ENCODE measurements around the gene WT1. TPM values are rescaled to one million over a fixed set of nuclear protein-coding genes. Genes with fewer than 3 reads are reported as not detected.

WT1 gene
- total and polyA plus RNA-seq, 9 donors = 28.2 to 171 (median 73.8) TPM

GRCh38 chr11:32438866-32439489 lies 3.6 kb upstream of the WT1 start:
- Histone ChIP-seq H3K4me1 (ENCODE audit: insufficient read depth) (no peaks in the 10 kb centered on the region), H3K9me3 (no peaks in the 10 kb centered on the region), H3K27me3 (no peaks in the 10 kb centered on the region), H3K27ac (peak overlapping the region; percentile 89 to 94), H3K36me3 (no peaks in the 10 kb centered on the region), H3K4me3 (peak overlapping the region; percentile 87)
- intact Hi-C loops (cut with DNase I) = loop anchor here (5.0 to 10.0 kb wide), 4 partner anchors 104 to 176 kb away; partner anchors contain the start of gene EIF3M (in 4 of the 4)
- peak; percentile 53 to 72 (median 59) for DNase-seq
- WGBS, 3 donors = 5 to 10% (median 9%) methylated on average over 43 to 47 of the region's 47 CpGs
- TF ChIP-seq EP300 (IDR thresholded peaks at IDR 0.05) (no peak), CTCF (IDR thresholded peaks at IDR 0.05) (peak in 1 of 3 donors; percentile 4)

- DNase-seq = no peak
- no peaks in the 10 kb centered on the region for H3K27me3 ChIP-seq
- no peaks in the 10 kb centered on the region for H3K9me3 ChIP-seq
- WGBS, 3 donors = 19 to 26% (median 23%) methylated on average over 16 of the region's 16 CpGs
- H3K27ac ChIP-seq = peak overlapping the region; percentile 89 to 94
- intact Hi-C loops (cut with DNase I) = loop anchor here (5.0 to 10.0 kb wide), 4 partner anchors 104 to 176 kb away; partner anchors contain the start of gene EIF3M (in 4 of the 4)
- no peaks in the 10 kb centered on the region for H3K4me1 ChIP-seq (ENCODE audit: insufficient read depth)
- TF ChIP-seq CTCF (IDR thresholded peaks at IDR 0.05) (no peak), EP300 (IDR thresholded peaks at IDR 0.05) (no peak), POLR2A (IDR thresholded peaks at IDR 0.05) (no peak)
- H3K36me3 ChIP-seq = no peaks in the 10 kb centered on the region
- peak overlapping the region; percentile 87 for H3K4me3 ChIP-seq
Observed at GRCh38 chr11:32438346-32438865, 3.1 kb upstream of the WT1 start.

GRCh38 chr11:32437495-32438345 lies 2.4 kb upstream of the WT1 start:
- TF ChIP-seq CTCF (IDR thresholded peaks at IDR 0.05) (no peak), POLR2A (IDR thresholded peaks at IDR 0.05) (no peak), EP300 (IDR thresholded peaks at IDR 0.05) (no peak)
- Histone ChIP-seq H3K4me1 (ENCODE audit: insufficient read depth) (no peaks in the 10 kb centered on the region), H3K27ac (peak overlapping the region; percentile 89 to 94), H3K27me3 (no peaks in the 10 kb centered on the region), H3K4me3 (peak overlapping the region; percentile 87), H3K9me3 (no peaks in the 10 kb centered on the region), H3K36me3 (no peaks in the 10 kb centered on the region)
- WGBS, 3 donors = 5 to 15% (median 12%) methylated on average over 34 to 42 of the region's 42 CpGs
- intact Hi-C loops (cut with DNase I) = loop anchor here (2.0 to 10.0 kb wide), 5 partner anchors 55 to 177 kb away; partner anchors contain the start of gene EIF3M (in 4 of the 4)
- DNase-seq = peak; percentile 52 to 73 (median 68)

GRCh38 chr11:32436751-32437494 lies 1.6 kb upstream of the WT1 start:
- Histone ChIP-seq H3K9me3 (no peaks in the 10 kb centered on the region), H3K36me3 (no peaks in the 10 kb centered on the region), H3K27ac (peak overlapping the region; percentile 89 to 94), H3K27me3 (no peaks in the 10 kb centered on the region), H3K4me3 (peak overlapping the region; percentile 87), H3K4me1 (ENCODE audit: insufficient read depth) (peaks cover 4% of the 10 kb centered on the region)
- DNase-seq = peak; percentile 43 to 68 (median 53)
- WGBS, 3 donors = 3 to 7% (median 5%) methylated on average over 42 of the region's 42 CpGs
- intact Hi-C loops (cut with DNase I) = loop anchor here (2.0 to 10.0 kb wide), 5 partner anchors 54 to 178 kb away; partner anchors contain the start of gene EIF3M (in 4 of the 4)
- TF ChIP-seq CTCF (IDR thresholded peaks at IDR 0.05) = no peak
- no peak for TF ChIP-seq POLR2A (IDR thresholded peaks at IDR 0.05)
- TF ChIP-seq EP300 (IDR thresholded peaks at IDR 0.05) = no peak
